SIG-M5 treated with dmso at 0.1 percent for 504 hours (cell line): ENCODE data around the gene GGCX.
"Not testable (repeated sequence)": the region's sequence is repeated elsewhere in the genome, so short reads cannot be mapped to it uniquely, and the experiment has no call there.

Experiments
- DNase-seq: peaks from one replicate; lab custom pipeline; 2025; ENCODE audit not compliant: unreplicated experiment; lab: John Stamatoyannopoulos, UW

The GGCX gene

DNA sequence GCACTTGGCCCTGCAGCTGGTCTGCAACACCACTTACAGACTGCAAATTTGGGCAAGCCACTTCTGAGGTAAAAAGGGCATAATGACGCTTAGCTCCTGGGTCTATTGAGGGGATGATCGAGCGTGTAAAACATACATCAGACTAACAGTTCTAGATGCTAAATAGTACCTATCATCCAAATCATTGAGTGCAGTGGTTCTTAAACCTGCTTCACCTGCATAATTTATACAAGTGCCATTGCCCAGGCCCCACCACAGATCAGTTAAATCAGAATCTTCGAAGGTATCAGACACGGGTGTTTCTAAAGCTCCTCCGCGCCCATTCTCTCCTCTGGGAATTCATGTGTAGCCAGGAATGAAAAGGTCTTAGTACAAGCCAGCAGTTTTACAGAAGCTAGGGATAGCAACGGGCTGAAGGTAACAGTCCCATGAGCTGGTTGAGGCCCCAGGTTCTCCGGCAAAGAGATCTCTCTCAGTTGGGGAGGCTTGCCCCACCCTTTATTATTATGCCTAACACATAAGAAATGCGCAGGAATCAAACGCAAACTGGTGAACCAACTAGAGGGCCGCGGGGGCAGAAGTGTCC, 33.5 kb upstream of the GGCX start:
- no peak for DNase-seq

DNA sequence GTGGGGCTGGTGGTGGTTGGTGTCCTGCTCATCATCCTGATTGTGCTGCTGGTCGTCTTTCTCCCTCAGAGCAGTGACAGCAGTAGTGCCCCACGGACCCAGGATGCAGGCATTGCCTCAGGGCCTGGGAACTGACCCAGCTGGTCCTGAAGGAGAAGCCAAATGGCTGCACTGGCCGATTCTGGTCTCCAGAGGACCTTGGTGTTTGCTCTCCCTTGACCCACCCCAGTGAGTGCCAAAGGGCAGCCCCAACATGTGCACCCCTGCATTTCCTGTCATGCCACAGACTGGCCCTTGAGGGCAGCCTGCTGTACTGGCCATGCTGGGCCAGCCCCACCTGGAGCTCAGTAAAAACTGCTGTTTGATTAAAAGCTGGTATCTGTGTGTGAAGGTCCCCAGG, 31.7 kb upstream of the GGCX start:
- DNase-seq = no peak

DNA sequence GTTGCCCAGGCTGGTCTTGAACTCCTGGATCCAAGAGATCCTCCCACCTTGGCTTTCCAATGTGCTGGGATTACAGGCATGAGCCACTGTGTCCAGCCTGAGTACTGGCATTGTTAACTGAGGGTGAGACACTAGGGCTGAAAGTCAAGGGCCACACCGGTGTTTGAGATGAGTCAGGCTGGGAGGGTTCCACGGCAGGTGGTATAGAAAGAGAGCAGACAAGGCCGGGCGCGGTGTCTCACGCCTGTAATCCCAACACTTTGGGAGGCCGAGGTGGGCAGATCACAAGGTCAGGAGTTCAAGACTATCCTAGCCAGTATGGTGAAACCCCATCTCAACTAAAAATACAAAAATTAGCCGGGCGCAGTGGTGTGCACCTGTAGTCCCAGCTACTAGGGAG, 31.0 kb upstream of the GGCX start:
- DNase-seq = not testable (repeated sequence)

DNA sequence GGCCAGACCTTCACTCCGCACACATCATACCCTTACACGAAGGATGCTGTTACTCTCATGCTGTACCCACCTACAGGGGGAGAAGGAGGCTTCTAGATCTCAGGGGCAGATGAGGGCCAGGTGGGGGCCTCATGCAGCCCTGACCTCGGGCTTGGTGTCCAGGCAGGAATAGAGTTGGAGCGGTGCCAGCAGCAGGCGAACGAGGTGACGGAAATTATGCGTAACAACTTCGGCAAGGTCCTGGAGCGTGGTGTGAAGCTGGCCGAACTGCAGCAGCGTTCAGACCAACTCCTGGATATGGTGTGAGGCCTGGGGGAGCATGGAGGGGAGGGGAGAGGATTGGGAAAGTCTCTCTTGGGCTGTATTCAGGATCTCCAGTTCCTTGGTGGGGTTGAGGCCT, 30.3 kb upstream of the GGCX start:
- no peak for DNase-seq

DNA sequence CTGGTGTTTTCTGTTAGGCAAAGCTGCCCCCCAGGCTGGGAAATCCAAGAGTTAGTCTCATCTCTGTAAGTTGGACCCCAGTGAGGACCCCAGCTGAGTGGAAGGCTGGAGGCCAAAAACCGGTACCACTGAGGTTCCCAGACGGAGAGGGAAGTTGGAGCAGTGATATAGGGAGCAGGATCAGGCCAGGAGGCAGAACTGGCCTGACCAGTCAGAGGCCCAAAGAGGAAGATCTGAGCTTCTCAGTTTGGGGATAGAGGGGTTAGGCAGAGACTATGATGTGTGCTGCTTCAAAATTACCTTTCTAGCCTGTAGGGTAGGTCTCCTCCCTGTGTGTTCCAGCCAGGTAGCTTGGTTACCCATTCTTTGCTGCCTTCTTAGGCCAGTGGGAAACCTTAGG, 29.7 kb upstream of the GGCX start:
- no peak for DNase-seq

DNA sequence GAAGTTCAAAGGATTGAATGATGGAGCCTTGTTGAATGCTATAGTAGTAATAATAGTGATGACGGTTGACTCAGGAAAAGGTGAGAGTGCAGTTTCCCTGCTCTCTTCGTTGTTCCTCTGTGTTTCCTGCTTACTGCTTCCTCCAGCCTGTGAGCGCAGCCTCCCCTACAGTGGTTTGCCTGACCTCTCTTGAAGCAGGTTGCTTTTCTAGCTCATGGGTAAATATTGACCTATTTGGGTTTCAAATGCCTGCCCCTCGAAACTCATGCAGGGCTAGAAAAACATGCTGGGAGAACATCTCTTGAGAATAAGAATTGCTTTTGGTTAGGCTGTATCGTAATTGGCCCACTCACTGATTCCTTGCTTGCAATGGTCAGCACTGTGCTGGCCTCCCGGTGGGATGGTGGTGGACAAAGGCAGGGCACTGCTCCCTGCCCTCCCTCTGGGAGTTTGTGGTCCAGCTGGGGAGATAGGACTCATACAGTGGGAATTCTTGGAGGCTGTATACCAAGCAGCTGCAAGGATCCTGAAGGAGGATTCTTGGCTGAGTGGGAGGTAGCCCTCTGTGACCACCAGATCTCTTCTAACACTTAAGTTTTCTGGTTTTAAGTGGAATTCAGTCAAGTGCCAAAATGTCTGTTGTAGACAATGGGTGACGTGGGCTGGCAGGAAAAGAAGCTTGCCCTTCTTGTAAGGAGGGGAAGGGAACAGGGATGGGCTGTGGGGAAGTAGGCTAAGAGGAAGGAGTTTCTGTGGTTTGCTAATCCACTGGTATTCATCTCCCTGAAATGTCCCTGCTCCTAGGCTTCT, 28.9 kb upstream of the GGCX start:
- peak; percentile 56 for DNase-seq

DNA sequence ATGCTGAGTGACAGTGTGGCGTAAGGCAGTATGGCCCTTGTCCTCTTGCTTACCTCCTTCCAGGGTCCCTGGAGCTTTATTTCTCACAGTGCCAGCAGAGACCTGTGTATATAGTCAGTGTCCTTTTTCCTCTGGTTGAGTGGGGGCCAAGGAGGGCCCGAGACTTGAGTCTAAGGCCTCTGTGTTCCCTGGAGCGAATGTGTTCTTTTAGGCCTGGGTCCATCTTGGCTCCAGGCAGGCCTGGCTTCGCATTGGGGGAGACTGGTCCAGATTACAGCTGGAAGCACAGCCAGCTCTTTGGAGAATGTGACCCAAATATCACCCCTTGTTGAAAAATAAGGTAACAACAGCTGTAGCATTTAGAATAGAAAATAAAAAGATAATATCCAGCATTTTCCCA, 27.9 kb upstream of the GGCX start:
- no peak for DNase-seq

DNA sequence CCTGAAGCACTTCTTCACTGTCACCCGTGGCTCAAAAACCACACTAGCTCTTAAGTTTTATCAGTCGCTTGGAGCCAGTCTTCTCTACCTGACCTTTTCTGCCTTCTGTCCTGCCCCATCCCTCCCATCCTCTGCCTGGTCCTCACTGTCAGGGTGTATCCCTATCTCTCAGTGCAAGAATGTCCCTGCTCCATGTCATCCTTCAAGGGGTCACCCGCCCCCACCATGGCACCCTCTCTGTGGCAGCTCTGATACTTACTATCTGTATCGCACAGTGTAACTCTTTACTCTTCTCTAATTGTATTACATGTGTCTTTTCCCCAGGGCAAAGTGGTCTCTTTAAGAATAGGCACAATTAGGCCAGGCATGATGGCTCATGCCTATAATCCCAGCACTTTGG, 27.4 kb upstream of the GGCX start:
- DNase-seq = no peak

DNA sequence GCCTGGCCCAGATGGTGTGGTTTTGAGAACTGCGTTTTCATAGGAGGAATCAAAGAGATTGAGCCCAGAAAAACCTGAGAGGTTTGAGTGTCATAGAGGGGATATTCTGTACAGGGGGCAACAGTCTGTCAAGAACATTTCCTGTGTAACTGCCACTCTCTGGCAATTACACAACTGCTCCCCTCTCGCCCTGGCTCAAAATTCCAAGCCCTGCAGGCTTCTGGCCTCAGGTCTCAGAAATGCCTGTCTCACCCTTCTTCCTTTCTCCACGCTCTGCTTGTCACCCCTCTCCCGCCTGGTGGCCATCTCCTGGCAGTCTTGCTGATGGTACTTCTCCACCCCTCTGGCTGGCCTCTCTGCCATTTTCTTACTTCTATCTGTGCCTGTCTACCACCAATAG, 26.9 kb upstream of the GGCX start:
- peak; percentile 39 for DNase-seq

DNA sequence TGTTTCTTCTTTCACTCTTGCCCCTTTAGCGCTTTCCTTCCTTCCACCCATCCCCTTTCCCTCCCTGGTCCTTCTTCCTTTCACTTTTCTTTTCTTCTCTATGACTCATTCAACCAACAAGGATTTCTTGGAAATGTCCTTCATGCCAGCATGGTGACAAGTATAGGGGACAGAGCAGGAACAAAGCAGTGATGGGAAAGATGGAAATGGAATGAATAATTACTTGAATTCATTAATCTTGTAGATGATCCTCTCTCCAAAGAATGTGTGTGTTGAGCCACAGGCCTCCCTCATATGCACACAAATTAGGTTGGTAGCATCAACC, 24.4 kb upstream of the GGCX start:
- peak; percentile 37 for DNase-seq

DNA sequence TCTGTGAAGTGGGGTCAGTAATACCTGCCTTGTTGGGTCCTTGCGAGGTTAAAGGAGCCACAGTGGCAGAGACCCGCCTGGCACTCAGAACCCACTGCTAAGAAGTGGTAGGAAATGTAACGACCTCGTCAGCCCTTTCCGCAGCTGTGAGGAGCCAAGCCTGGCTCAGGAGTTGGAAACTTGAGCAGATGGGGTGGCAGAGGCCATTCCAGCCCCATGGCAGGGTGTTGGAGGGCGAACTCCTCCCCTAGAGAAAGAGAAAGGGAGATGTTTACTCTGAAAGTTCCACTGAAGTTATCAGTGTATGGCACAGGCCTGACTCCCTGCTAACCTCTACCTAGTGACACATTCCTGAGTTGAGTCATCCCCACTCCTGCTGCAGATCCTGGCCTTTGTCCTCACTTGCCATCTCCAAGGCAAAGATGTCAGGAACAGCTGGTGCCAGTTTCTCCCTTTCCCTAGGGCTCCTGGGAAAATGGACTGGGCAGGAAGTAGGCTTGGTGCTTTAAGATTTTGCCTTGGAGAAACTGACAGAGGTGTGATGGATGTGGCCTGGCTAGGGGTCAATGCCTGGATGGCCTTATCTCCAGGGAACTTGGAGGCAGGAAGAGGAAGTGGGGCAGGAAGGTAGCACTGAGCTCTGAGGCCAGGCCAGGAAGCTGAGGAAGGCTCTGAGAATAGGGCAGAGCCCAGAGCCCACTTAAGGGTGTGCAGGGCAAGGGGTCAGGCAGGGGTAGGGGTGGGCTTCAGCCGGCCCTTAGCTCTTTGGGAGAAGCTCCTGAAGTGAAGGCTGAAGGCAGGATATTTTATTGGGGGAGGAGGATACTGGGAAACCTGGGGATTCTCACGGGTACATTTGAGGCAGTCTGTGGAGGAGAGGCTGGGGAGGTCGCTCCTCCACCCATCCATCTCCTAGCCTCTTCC, 23.8 kb upstream of the GGCX start:
- DNase-seq = peak; percentile 36

DNA sequence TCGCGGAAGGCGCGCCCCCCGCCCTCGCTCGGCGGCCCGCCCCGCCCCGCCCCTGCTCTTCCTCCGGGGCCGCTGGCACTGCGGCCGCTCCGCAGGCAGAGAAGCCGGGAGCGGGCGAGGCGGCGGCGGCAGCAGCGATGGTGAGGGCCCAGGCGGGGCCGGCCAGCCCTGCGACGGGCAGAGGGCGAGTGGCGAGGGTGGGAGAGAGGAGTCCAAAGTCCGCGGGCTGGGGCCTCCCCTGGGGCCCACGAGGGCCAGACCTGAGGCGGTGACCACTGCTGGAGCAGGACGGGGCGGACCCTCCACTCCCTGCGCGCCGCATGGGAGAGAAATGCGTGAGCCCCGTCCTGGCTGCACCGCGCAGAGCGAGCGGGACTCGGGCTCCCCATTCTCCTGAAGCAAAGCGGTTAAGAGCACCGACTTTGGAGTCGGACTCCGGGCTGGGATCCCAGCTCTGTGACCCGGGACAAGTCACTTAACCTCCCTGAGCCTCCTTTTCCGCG, 23.1 kb upstream of the GGCX start, which contains the start of gene VAMP5:
VAMP5 (plus strand) TSS at position 78 of the 503 bp plus-strand sequence; CDS start at position 138, 60 bp downstream.
- DNase-seq = no peak

DNA sequence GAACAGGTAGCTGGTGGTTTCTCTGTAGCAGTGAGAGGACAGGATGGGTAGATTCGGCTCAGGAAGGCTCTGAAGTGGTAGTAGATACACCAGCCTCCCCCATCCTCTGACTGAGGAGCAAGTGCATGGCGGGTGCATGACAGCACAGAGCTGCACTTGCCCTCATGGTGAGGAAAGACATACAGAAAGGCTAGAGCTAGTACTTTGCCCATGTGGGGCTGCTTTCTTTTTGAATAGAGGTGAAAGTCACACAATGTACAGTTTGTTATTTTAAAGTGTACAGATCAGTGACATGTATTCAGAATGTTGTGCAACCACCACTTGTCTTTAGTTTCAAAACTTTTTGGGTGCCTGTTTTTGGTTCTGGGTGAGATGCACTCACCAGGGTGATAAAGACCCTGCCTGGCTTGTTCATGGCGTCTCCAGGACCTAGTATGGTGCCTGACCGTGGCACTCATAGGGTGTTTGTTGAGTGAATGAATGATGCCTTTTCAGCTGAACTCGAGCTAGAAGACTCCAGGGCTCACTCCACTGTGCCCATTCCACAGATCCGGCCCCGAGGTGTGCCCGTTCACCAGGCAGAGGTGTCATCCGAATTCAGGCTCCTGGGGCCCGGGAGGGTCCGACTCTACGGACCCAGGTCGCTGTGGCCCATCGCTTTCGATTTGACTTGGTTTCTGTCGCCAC, 22.5 kb upstream of the GGCX start:
- no peak for DNase-seq

DNA sequence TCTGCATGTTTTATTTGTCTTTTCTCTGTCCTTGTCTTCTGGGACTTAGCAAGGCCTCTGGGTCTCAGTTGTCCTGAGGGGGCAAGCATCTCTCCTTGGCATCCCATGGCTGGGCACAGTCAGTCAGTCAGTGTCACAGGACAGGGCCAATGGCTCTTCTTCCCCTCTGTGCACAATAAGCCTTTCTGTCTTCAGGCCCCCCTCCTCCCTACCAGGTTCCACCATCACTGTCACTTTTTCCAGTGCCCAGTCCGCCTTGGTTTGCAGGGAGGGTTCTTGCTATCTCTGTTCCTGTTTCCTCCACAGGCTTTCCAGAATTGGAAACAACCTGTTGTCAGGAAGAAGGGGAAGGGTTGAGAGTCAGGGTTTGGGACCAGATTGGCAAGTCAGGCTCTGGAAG, 21.2 kb upstream of the GGCX start:
- DNase-seq = no peak

DNA sequence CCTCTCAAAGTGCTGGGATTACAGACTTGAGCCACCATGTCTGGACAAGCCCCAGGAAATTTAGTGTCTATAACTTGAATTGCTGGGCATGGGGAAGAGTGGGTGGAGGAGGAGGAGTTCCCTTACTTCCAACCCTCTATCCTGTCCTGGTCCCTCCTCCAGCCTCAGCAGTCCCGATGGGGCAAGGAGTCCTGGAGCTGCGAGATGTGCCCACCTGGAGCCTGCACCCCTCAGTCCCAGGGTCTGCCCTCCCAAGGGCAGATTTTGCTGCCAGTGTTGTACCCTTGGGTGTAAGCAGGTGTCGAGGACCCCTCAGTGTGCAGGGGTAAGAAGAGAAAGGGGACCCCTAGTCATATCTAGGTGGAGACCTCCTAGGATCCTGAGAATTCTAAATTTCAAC, 18.9 kb upstream of the GGCX start:
- DNase-seq = no peak

DNA sequence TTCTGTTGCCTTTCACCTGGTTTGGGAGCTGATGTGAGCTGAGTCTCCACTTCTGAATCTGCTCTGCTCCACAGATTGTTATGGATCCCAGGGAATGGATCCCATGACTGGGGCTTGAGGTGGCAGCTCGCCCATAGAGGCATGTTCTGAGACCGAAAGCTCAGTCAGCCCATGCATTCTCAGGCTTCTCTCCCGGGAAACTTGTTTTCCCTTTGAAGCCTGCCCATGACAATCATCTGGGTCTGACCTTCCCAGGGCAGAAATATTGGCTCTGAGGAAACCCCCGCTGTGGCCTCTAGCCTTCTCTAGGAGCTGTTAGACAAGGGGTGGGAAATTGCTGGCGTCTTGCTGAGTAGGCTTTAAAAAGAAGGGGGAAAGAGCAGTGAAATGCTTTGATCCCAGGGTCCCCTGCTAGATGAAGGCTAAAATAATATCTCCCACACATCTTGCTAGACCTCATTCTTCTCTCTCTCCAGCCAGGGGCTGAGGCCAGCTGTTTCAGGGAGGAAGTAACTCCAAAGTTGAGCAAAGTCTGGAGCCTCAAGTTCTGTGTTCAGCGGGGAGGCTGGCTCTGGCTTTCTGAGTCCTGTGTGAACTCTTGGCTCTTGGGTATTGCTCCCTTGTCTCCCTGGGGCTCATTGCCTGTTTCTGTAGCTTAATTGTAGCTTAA, 18.1 kb upstream of the GGCX start:
- peak; percentile 93 for DNase-seq

DNA sequence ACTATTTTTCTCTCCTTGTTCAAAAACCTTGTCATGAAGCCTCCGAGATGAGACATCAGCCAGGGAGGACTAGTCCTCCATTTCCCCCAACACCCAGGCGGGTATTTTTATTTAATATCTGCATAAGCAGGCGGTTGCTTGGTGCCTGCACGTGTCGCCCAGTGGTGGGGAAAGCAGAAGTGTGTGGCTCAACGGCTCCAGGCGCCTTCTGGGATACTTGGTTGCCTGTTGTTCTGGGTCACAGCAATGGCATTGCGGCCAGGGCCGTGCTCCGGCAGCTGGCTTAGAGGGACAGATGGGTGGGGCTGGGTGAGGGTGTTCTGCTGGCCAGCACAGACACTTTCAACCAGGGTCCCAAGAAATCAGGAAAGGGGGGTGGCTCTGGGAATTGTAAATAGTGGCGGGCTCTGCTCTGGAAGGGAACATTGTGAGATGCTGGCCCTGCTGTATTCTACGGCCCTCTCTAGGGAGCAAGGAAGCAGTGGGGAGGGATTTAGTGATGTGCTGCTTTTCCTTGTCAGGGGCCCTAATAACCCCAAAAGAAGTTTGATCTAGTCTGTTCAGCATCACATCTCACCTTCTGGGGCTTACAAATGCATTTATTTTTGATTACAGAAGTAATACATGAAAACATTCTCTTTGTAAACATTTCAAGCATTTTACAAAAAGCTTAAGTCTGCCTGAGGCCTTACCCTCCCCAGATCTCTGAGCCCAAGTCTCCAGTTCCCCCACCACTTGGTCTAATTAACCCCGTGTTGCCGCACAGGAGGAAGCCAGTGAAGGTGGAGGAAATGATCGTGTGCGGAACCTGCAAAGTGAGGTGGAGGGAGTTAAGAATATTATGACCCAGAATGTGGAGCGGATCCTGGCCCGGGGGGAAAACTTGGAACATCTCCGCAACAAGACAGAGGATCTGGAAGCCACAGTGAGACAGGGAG, 17.2 kb upstream of the GGCX start:
- DNase-seq = peak; percentile 91

DNA sequence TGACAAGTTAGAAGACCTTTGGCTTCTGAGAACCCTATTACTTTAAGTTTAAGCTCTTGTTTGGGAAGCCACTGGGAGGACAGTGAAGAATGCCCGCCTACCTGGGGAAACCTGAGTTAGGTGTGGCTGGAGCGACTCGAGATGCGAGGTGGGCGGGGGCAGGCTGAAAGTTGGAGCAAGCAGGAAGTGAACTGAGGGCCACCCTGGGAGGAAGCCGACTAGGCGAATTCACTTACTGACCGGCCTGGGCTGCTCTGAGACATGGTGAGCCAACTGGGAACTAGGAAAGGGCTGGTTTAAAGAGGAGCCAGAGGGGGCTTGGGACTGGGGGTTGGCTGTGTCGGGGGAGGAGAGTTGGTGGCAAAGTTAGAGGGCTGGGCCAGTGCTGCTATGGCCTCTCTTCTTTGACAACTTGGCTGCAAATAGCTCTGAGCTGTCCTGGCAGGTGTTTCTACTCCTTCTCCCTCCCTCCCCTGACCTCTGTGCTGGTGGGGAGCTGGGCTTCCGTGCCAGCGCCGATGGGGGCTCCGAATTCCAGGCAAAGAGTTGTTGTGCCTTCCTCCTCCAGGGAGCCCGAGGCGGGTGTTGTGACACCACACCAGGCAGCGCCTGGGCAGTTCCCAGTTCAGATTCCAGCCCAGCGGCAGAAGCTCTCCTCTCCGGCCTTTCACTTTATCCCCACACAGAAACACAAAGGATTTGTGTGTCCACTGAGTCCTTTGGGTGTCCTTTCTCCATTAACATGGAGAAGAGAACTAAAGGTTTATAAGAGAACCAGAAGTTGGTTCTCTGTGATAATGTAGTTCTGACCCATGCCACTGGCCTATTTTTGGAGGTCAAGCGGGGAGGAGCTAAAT, 16.3 kb upstream of the GGCX start, which contains the start of gene VAMP8:
VAMP8 (plus strand) TSS at position 201 of the 857 bp plus-strand sequence; CDS start at position 262, 61 bp downstream.
- peak; percentile 77 for DNase-seq
